Right lobe of liver (tissue), 4 donors: ENCODE results near the gene CDK1.

Experiments used
- CTCF ChIP-seq, 4 donors: fragments of 200-600 bp in 3 of 4; fragments of 450-650 bp in 1 of 4; IDR thresholded peaks; one replicate each; pipeline versions ENCODE4 v1.5.1 to v1.8.0; 2016 to 2022; ENCODE audit warnings: antibody characterized with exemption in 4 of 4, mild to moderate bottlenecking in 2 of 4
- POLR2A ChIP-seq: fragments of 450-650 bp; IDR thresholded peaks from one replicate; pipeline ENCODE4 v1.6.1; 2017; ENCODE audit warnings: antibody characterized with exemption, mild to moderate bottlenecking
- donor health status: DM: no; HTN: no; CAD: no.
- donor health status: DM: no; HTN: no; CAD: no.
- donor health status: DM: no; HTN: yes; CAD: no.

- TF ChIP-seq CTCF (IDR thresholded peaks at IDR 0.05), result no peak
- TF ChIP-seq POLR2A, result no peak
These were observed 44.1 kb upstream of the CDK1 start for GRCh38 chr10:60734226-60734625.
